Activated T-helper 1 cell treated with anti-CD3 and anti-CD28 coated beads, Interleukin-12 subunit alpha, Interleukin-12 subunit beta, Interleukin-2, Interleukin-4 antibody, amounts not matched to agents 30 ng/mL and 10 ng/mL and 1 ng/mL, durations not matched to agents 14 hours and 24 hours and 36 hours (primary cell): Measurements from ENCODE around the gene POU2F2. TPM values are rescaled to one million over a fixed set of nuclear protein-coding genes. Genes with fewer than 3 reads are reported as not detected.
"Not testable (repeated sequence)": the region's sequence is repeated elsewhere in the genome, so short reads cannot be mapped to it uniquely, and the experiment has no call there.

Experiments
- DNase-seq: peaks from one replicate; pipeline ENCODE4 v3.0.0; 2021; ENCODE audit warnings: low spot score
- H3K27ac Mint-ChIP-seq: one replicate; pipeline ENCODE4 v1.8.0; 2021; ENCODE audit warnings: mild to moderate bottlenecking, mixed read lengths
- H3K27me3 Mint-ChIP-seq: one replicate; pipeline ENCODE4 v1.8.0; 2022; ENCODE audit warnings: mild to moderate bottlenecking, moderate library complexity, mixed read lengths; ENCODE audit not compliant: insufficient read depth
- H3K36me3 Mint-ChIP-seq: one replicate; pipeline ENCODE4 v1.8.0; 2021; ENCODE audit warnings: low read depth, mixed read lengths
- H3K4me1 Mint-ChIP-seq: one replicate; pipeline ENCODE4 v1.8.0; 2021; ENCODE audit warnings: low read depth, mixed read lengths
- H3K4me3 Mint-ChIP-seq: one replicate; pipeline ENCODE4 v1.8.0; 2021; ENCODE audit warnings: mild to moderate bottlenecking, moderate library complexity, mixed read lengths
- H3K9me3 Mint-ChIP-seq: one replicate; pipeline ENCODE4 v1.8.0; 2021; ENCODE audit warnings: mixed read lengths
- intact Hi-C: fragments of 100-400 bp; cut with micrococcal nuclease; formaldehyde crosslinking; loops from one replicate; pipeline ENCODE4 v1.15.1; 2024
- total RNA-seq: library from RNA; stranded (reverse); gene quantifications from 2 replicates; pipeline ENCODE4 v1.2.3, GENCODE V29; 2022

POU2F2 gene
- total RNA-seq, 1 donor from 2014 or later = 64.0 TPM

DNA sequence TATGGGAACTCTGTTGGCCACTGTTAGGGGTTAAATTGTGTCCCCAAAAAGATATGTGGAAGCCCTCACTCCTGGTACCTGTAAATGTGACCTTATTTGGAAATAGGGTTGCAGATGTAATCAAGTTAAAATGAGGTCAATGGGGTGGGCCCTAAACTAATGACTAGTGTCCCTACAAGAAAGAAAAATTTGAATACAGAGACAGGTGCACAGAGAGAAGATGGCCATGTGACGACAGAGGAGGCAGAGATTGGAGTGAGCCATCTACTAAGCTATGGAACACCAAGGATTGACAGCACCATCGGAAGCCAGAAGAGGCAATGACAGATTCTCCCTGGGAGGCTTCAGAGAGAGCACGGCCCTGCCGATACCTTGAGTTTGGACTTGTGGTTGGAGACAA is 16.5 kb downstream of the POU2F2 start:
- Mint-ChIP-seq H3K9me3 (no peaks in the 10 kb centered on the region), H3K4me1 (peaks cover 47% of the 10 kb centered on the region), H3K27me3 (no peaks in the 10 kb centered on the region), H3K27ac (peak overlapping the region; percentile 46), H3K36me3 (peaks cover 45% of the 10 kb centered on the region), H3K4me3 (no peak overlapping the region)
- no peak for DNase-seq
- intact Hi-C loops = no loop called here

DNA sequence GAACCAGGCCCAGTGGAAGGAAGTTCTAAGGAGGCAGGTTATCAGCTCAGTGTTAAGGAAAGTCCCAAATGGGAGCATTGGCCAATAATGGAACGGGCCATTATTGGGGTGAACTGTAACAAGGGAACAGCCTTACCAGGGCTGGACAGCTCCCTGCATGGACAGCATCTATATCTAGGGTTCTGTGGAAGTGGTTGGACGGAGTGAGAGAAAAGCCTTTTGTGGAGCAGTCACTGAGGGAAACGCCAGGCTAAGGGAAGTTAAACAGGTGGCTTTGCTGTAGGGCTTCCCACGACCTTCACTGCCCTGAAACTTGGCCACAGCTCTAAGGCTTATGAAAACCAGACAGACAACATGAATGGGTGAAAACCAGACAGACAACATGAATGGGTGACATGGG is 17.0 kb downstream of the POU2F2 start:
- peaks cover 44% of the 10 kb centered on the region for H3K36me3 Mint-ChIP-seq

DNA sequence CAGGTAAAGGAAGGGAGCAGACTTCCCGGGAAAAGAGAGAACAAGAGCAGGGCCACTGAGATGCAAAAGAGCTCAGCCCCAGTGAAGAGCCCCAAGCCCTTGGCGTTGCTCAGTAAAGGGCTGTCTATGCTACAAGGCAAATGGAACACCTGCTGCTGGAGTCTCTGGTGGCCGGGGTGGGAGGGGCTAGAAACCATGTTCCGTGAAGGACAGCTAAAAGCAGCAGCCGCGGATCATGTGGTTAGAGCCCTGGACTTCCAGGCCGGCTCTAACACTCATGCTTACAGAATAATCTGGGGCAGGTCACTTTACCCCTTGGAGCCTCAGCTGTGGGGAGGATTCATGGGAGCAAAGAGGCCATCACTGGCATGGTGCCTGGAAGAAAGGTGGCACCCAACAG is 17.8 kb downstream of the POU2F2 start:
- H3K36me3 Mint-ChIP-seq = peaks cover 44% of the 10 kb centered on the region
- no peak overlapping the region for H3K27ac Mint-ChIP-seq
- H3K9me3 Mint-ChIP-seq = no peaks in the 10 kb centered on the region
- H3K27me3 Mint-ChIP-seq = no peaks in the 10 kb centered on the region
- intact Hi-C loops = no loop called here
- peaks cover 44% of the 10 kb centered on the region for H3K4me1 Mint-ChIP-seq
- DNase-seq = no peak
- no peak overlapping the region for H3K4me3 Mint-ChIP-seq

More for the DNA sequence above, 17.0 kb downstream of the POU2F2 start:
- H3K4me1 Mint-ChIP-seq = peaks cover 44% of the 10 kb centered on the region
- H3K4me3 Mint-ChIP-seq = no peak overlapping the region
- intact Hi-C loops = no loop called here
- no peaks in the 10 kb centered on the region for H3K27me3 Mint-ChIP-seq
- no peaks in the 10 kb centered on the region for H3K9me3 Mint-ChIP-seq
- no peak overlapping the region for H3K27ac Mint-ChIP-seq
- no peak for DNase-seq

DNA sequence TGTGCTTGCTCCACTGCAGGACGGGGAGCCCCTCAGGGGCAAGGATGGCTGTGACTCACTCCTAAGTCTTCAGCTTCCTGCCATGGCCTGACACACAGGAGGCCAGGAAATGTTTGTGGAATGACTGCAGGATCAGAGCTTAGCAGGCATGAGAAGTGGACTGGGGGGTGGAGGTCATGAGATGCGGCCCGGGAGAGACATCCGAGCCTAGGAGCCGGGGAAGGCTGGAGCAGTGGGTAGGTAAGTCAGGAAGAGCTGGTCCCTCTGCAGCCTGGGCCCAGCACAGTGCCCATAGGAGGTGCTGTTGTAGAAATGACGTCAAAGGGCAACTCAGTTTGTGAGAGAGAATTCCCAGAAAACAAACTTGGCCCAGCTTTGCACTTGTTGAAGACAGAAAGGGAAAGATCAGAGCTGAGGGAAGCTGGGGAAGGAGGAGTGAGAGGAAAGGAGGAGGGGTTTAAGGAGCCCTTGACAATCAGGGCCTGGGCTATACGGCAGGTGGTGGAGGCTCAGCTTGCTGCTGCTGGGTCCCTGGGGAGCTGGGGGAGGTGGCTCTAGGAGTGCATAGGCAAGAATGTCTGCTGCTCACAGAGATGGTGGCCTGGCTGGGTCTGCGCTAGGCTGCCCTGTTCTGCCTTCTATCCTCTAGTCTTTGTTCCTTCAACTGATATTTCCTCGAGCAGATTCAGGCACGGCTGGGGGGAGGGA is 18.5 kb downstream of the POU2F2 start:
- Mint-ChIP-seq H3K27ac (peak overlapping the region; percentile 15), H3K4me1 (peaks cover 42% of the 10 kb centered on the region), H3K4me3 (no peak overlapping the region), H3K9me3 (no peaks in the 10 kb centered on the region), H3K36me3 (peaks cover 44% of the 10 kb centered on the region), H3K27me3 (no peaks in the 10 kb centered on the region)
- DNase-seq = no peak
- intact Hi-C loops = no loop called here

DNA sequence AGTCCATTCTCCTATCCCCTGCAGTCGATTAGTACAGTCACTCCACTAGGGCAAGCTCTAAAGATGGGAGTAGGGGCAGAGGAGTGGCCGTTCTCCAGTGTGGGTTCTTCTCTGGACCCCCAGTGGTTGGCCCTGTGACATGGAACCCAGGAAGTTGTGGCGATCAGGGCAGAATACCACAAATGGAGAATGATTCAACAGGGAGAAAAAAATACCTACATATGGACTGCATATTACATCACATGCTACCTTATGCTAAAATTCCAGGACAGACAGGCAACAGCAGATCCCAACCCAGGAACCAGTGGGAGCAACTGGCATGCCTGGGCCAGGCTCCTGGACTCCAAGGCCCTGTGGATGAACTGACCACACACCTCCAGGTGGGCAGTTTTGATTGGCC is 20.4 kb downstream of the POU2F2 start:
- no peak for DNase-seq
- intact Hi-C loops = no loop called here
- Mint-ChIP-seq H3K4me3 (no peak overlapping the region), H3K4me1 (peaks cover 50% of the 10 kb centered on the region), H3K27me3 (no peaks in the 10 kb centered on the region), H3K27ac (peak overlapping the region; percentile 32), H3K9me3 (no peaks in the 10 kb centered on the region), H3K36me3 (peaks cover 44% of the 10 kb centered on the region)

DNA sequence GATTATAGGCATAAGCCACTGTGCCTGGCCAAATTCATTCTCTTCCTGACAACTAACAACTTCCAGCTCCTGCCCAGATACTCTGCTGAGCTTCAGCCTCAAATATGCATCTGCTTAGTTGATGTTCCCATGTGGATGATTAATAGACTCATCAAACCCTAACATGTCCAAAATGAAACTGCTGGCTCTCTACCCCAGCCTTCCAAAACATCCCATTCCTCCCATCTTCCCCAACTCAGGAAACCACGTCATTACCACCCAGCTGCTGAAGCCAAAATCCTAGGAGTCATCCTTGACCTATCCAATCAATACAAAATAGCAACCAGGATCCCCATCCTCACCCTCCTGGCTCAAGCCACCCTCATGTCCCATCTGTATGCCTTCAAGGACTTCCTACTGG is 20.9 kb downstream of the POU2F2 start:
- no peak for DNase-seq
- H3K27me3 Mint-ChIP-seq = no peaks in the 10 kb centered on the region
- H3K36me3 Mint-ChIP-seq = peaks cover 44% of the 10 kb centered on the region
- peaks cover 50% of the 10 kb centered on the region for H3K4me1 Mint-ChIP-seq
- intact Hi-C loops = no loop called here
- H3K27ac Mint-ChIP-seq = peak overlapping the region; percentile 32
- no peak overlapping the region for H3K4me3 Mint-ChIP-seq
- H3K9me3 Mint-ChIP-seq = no peaks in the 10 kb centered on the region

DNA sequence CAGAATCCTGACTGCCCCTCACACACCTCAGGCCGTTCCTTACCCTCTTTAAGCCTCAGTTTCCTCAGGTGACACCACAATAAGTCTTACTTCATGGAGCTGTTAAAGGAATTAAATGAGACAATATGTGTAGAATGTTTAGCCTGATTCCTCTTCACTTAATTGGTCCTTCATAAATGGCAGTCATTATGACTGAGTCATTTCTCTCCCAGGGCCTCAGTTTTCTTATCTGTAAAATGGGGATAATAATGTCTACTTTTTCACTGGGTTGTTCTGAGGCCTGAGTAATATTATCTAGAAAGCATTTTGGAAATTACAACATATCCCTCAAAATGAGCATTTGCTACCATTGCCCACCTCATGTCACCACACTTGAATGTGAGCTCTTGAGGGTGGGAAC is 21.6 kb downstream of the POU2F2 start:
- peaks cover 38% of the 10 kb centered on the region for H3K36me3 Mint-ChIP-seq
- no peaks in the 10 kb centered on the region for H3K27me3 Mint-ChIP-seq
- intact Hi-C loops = no loop called here
- DNase-seq = no peak
- no peaks in the 10 kb centered on the region for H3K9me3 Mint-ChIP-seq
- H3K4me1 Mint-ChIP-seq = peaks cover 49% of the 10 kb centered on the region
- no peak overlapping the region for H3K4me3 Mint-ChIP-seq
- no peak overlapping the region for H3K27ac Mint-ChIP-seq

DNA sequence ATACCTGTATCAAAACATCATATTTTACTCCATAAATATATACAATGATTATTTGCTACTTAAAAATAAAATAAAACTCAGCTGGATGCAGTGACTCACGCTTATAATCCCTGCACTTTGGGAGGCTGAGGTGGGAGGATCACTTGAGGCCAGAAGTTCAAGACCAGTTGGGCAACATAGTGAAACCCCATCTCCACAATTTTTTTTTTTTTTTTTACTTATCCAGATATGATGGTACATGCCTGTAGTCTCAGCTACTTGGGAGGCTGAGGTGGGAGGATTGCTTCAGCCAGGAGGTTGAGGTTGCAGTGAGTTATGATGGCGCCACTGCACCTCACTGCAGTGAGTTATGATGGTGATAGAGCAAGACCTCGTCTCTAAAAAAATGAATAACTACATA is 22.4 kb downstream of the POU2F2 start:
- no peak overlapping the region for H3K27ac Mint-ChIP-seq
- intact Hi-C loops = loop anchor here (2.0 kb wide), 2 partner anchors 67 to 287 kb away; no protein-coding TSS in a partner anchor
- DNase-seq = no peak
- H3K36me3 Mint-ChIP-seq = peaks cover 35% of the 10 kb centered on the region
- no peak overlapping the region for H3K4me3 Mint-ChIP-seq
- no peaks in the 10 kb centered on the region for H3K27me3 Mint-ChIP-seq
- H3K4me1 Mint-ChIP-seq = peaks cover 49% of the 10 kb centered on the region
- H3K9me3 Mint-ChIP-seq = no peaks in the 10 kb centered on the region

DNA sequence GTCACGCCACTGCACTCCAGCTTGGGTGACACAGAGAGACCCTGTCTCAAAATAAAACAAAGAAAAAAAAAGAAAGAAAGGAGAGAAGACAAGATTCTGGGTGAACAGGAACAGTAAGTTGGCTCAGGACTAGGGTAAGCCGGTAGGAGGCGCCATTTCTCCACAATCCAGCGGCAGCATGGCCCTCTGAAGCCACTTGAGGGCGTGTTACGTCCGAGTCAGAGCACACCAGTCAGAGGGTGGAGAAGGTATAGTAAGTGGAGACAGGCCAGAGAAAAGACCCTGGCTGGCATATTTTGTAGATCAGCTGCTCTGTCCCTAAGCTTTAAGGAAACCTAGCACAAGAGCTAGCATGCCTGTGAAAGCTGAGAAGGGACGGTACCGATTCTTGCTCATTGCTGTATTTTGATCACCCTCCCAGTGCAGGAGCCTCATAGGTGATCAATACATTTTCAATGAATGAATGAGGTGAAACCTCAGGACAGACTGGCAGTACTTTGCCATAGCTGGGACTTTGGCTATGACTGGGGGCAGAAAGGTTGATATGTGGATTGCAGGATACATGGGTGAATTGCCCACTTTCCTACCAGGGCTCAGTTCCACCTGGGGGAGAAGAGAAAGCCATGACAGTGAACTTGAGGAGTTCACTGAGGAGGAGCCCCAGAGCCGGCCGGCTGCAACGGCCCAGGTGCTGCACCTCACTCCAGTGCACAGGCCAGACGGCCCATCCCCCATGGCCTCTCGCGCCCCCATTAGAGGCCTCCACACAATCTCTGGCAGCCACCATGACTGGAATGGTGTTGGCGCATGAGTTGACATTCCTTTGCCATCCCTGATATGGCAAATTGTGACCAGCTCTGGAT is 23.5 kb downstream of the POU2F2 start:
- no peaks in the 10 kb centered on the region for H3K9me3 Mint-ChIP-seq
- peak overlapping the region; percentile 42 for H3K27ac Mint-ChIP-seq
- peaks cover 43% of the 10 kb centered on the region for H3K4me1 Mint-ChIP-seq
- peaks cover 31% of the 10 kb centered on the region for H3K36me3 Mint-ChIP-seq
- peak; percentile 82 for DNase-seq
- intact Hi-C loops = loop anchor here (1.0 to 2.0 kb wide), 12 partner anchors 14 to 332 kb away; partner anchors contain the start of genes GSK3A, MEGF8, POU2F2 and ZNF526
- H3K27me3 Mint-ChIP-seq = no peaks in the 10 kb centered on the region
- H3K4me3 Mint-ChIP-seq = no peak overlapping the region

DNA sequence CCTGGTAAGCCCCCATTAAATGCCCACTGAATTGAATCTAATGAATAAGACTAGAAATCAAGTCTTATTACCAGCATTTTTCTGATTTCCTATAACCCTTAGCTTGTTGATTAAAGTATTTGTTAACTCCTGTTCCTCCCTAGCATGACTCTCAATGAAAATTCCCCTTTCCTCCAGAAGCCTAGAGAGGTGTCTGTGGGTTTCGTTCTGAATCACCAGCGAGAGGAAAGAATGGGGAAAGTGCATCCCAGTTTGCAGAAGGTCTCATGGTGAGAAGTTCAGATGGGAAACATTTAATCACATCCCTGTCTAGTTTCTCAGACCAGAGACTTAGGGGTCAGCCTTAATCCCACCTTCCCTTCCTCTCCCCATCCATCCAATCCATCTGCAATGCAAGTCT is 26.9 kb downstream of the POU2F2 start:
- Mint-ChIP-seq H3K27ac (peak overlapping the region; percentile 11), H3K4me1 (peaks cover 34% of the 10 kb centered on the region), H3K27me3 (no peaks in the 10 kb centered on the region), H3K36me3 (peaks cover 23% of the 10 kb centered on the region), H3K9me3 (no peaks in the 10 kb centered on the region), H3K4me3 (no peak overlapping the region)
- DNase-seq = no peak
- intact Hi-C loops = no loop called here

DNA sequence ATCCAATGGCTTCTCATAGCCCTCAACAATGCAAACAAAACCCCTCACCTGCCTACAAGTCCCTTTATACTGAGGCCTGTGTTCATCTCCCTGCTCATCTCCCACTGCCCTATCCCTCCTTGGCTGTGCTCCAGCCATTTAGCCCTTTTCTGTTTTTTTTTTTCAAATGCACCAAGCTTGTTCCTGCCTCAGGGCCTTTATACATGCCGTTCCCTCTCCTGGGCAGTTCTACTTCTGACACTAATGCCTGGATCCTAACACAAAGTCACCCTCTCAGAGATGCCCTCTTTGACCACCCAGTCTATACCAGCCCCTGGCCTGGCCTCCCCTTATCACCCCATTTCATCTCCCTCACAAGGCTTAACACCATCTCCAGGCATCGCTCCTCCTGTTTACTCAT is 29.4 kb downstream of the POU2F2 start:
- Mint-ChIP-seq H3K4me3 (no peak overlapping the region), H3K36me3 (peaks cover 26% of the 10 kb centered on the region), H3K27ac (no peak overlapping the region), H3K27me3 (no peaks in the 10 kb centered on the region), H3K4me1 (peaks cover 23% of the 10 kb centered on the region), H3K9me3 (no peaks in the 10 kb centered on the region)
- no peak for DNase-seq
- intact Hi-C loops = no loop called here

DNA sequence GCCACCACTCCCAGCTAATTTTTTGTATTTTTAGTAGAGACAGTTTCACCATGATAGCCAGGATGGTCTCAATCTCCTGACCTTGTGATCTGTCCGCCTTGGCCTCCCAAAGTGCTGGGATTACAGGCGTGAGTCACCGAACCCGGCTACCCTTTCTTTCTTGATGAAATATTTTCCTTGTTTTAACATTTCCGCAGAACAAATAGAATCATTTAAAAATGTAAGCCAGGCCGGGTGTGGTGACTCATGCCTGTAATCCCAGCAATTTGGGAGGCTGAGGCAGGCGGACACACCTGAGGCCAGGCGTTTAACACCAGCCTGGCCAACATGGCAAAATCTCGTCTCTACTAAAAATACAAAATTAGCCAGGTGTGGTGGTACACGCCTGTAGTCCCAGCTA is 32.0 kb downstream of the POU2F2 start:
- intact Hi-C loops, H3K9me3 Mint-ChIP-seq, DNase-seq, H3K4me3 Mint-ChIP-seq, H3K27me3 Mint-ChIP-seq, H3K27ac Mint-ChIP-seq: not testable (repeated sequence)
- H3K36me3 Mint-ChIP-seq = peaks cover 31% of the 10 kb centered on the region
- peaks cover 13% of the 10 kb centered on the region for H3K4me1 Mint-ChIP-seq

DNA sequence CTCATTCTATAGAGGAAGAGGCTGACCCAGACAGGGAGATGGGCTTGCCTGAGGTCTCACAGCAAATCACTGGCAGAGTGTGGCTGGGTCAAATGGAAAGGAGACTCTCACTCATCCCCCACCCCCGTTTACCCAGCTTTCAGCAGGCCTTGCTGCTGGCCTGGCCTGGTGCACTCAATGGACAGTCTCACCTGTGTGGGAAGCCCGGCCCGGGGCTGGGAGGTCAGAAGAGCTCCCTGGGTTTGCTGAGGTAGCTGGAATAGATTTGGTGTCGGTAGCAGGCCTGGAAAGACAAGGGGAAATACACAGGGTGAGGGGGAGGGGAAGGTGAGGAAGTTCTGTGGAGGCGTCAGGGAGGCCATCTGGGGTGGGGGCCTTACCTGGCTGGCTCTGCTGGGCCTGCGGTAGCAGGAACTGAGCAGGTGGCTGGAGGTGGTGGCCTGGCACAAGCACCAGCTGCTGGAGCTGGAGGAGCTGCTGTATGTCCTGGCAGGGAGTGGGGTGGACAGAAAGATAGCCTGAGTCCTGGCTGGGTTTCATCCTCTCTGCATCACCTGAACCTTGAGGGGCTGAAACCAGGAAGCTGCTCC is 32.8 kb downstream of the POU2F2 start:
- intact Hi-C loops = no loop called here
- Mint-ChIP-seq H3K27ac (no peak overlapping the region), H3K36me3 (peaks cover 34% of the 10 kb centered on the region)

More for the DNA sequence above, 32.8 kb downstream of the POU2F2 start:
- H3K4me1 Mint-ChIP-seq = peaks cover 7% of the 10 kb centered on the region
- no peaks in the 10 kb centered on the region for H3K9me3 Mint-ChIP-seq
- H3K27me3 Mint-ChIP-seq = no peaks in the 10 kb centered on the region
- no peak overlapping the region for H3K4me3 Mint-ChIP-seq
- no peak for DNase-seq
